ENCODE data around the gene SNX22.

- TF ChIP-seq CTCF (IDR thresholded peaks at IDR 0.05) (no peak), POLR2A (IDR thresholded peaks at IDR 0.05) (no peak)
Measured at GRCh38 chr15:64162478-64162868, 10.9 kb downstream of the SNX22 start.
